Measurements from ENCODE around the gene EPHB3. TPM values are rescaled to one million over a fixed set of nuclear protein-coding genes. Genes with fewer than 3 reads are reported as not detected.

The EPHB3 gene
- total RNA-seq, 1 experiment from 2014 or later: not detected

DNA sequence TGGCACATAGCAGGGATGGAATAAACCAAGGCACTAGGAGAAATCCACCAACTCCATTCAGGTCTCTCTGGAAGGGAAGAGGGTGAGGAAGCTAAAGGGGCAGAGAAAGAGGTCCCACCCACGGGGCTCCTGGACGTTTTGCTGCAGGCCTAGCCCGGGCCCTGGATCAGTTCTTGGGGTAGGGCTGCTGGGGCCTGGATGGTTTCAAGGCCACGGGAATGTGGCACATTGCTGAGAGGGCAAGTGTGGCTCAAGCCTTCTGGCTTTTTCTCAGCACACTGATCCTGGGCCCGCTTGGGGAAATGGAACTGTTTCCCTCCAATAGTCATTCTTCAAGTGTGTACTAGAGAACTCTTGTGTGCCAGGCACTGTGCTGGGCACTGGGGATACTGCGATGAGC is 24.0 kb downstream of the EPHB3 start:
- H2AFZ ChIP-seq (ENCODE audit: low read length): no peak overlapping the region
- no peak overlapping the region for H3K27ac ChIP-seq (ENCODE audit: low read length)
- H3K9me2 ChIP-seq (replicated peaks; ENCODE audit: insufficient read depth, low read length): no peaks in the 10 kb centered on the region
- no peaks in the 10 kb centered on the region for H3K27me3 ChIP-seq (ENCODE audit: low read length)
- no peaks in the 10 kb centered on the region for H3K79me2 ChIP-seq (ENCODE audit: low read length)
- no peak overlapping the region for H3K4me2 ChIP-seq (ENCODE audit: low read depth, low read length, poor library complexity, severe bottlenecking)
- H4K20me1 ChIP-seq (ENCODE audit: insufficient read depth, low read depth, low read length): no peaks in the 10 kb centered on the region
- no peaks in the 10 kb centered on the region for H3K4me1 ChIP-seq (ENCODE audit: low read length)
- no peak for DNase-seq
- no peaks in the 10 kb centered on the region for H3K36me3 ChIP-seq (ENCODE audit: insufficient read depth, low read length)
- H3K9ac ChIP-seq (ENCODE audit: low read length): no peak overlapping the region
- no peak overlapping the region for H3K4me3 ChIP-seq (ENCODE audit: low read length)
- H3K9me3 ChIP-seq (ENCODE audit: low read length): no peaks in the 10 kb centered on the region

DNA sequence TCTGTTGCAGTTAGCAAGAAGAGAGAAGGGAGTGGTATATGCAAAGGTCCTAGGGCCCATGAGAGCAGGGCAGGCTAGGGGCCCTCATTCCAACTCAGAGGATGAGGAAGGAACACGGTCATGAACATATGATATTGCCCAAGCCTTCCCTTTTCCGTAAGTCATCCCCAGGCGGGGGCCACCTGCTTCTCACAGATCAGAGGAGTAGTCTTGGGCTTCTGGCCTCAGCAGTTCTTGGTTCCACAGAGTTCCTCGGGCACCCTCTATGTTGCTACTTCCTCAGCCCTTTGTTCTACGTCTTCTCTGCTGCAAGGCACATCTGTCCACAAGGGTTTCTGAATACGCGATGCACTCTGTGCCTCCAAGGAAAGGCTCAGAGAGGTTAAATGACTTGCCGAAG is 25.3 kb downstream of the EPHB3 start:
- Histone ChIP-seq H3K79me2 (ENCODE audit: low read length) (no peaks in the 10 kb centered on the region), H3K4me2 (ENCODE audit: low read depth, low read length, poor library complexity, severe bottlenecking) (no peak overlapping the region), H4K20me1 (ENCODE audit: insufficient read depth, low read depth, low read length) (no peaks in the 10 kb centered on the region), H3K4me3 (ENCODE audit: low read length) (no peak overlapping the region), H3K27me3 (ENCODE audit: low read length) (no peaks in the 10 kb centered on the region), H3K9me2 (replicated peaks; ENCODE audit: insufficient read depth, low read length) (no peaks in the 10 kb centered on the region), H3K27ac (ENCODE audit: low read length) (no peak overlapping the region), H3K4me1 (ENCODE audit: low read length) (no peaks in the 10 kb centered on the region), H2AFZ (ENCODE audit: low read length) (no peak overlapping the region), H3K9me3 (ENCODE audit: low read length) (no peaks in the 10 kb centered on the region), H3K9ac (ENCODE audit: low read length) (no peak overlapping the region), H3K36me3 (ENCODE audit: insufficient read depth, low read length) (no peaks in the 10 kb centered on the region)
- no peak for DNase-seq

DNA sequence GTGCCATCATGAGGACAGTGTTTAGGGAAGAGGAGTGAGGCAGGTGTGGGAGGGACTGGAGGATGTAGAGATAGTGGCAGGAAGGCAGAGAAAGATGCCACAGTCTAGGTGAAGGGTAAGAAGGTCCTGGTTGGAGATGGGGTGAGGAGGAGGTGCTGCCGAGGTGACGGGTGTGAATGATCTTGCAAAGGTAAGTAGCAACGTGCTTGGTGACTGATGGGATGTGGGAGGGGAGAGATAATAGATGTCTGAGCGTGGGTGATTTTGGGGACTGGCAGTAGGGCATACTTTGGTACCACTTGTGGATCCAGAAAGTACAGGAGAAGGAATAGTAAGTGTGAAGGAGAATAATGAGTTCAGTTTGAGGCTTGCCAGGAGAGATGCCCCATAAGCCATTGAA is 27.2 kb downstream of the EPHB3 start:
- Histone ChIP-seq H3K27ac (ENCODE audit: low read length) (no peak overlapping the region), H3K9me2 (replicated peaks; ENCODE audit: insufficient read depth, low read length) (no peaks in the 10 kb centered on the region), H3K9me3 (ENCODE audit: low read length) (no peaks in the 10 kb centered on the region), H3K79me2 (ENCODE audit: low read length) (no peaks in the 10 kb centered on the region), H3K36me3 (ENCODE audit: insufficient read depth, low read length) (no peaks in the 10 kb centered on the region), H3K4me2 (ENCODE audit: low read depth, low read length, poor library complexity, severe bottlenecking) (no peak overlapping the region), H2AFZ (ENCODE audit: low read length) (no peak overlapping the region), H4K20me1 (ENCODE audit: insufficient read depth, low read depth, low read length) (no peaks in the 10 kb centered on the region), H3K4me3 (ENCODE audit: low read length) (no peak overlapping the region), H3K27me3 (ENCODE audit: low read length) (no peaks in the 10 kb centered on the region), H3K9ac (ENCODE audit: low read length) (no peak overlapping the region), H3K4me1 (ENCODE audit: low read length) (no peaks in the 10 kb centered on the region)
- DNase-seq: no peak

DNA sequence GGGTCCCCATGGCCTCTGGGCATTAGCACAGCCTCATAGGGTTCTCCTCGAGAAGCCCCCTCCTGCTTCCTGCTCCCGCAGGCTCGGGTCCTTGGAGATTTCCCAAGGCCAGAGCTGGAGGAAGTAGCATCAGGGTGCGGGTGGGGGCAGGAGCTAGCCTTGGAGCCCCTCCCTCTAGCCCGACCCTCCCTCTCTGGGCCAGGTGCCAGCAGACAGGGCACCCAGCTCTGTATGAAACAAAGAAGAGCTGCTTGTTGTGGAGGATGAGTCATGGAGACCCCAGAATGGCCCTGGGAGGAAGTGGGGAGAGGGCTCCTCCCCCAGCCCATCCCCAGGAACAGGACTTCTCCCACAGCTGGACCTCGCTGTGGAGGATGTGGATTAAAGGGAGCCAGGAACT is 29.2 kb downstream of the EPHB3 start:
- DNase-seq: no peak
- Histone ChIP-seq H3K27me3 (ENCODE audit: low read length) (no peaks in the 10 kb centered on the region), H3K9me2 (replicated peaks; ENCODE audit: insufficient read depth, low read length) (no peaks in the 10 kb centered on the region), H3K4me3 (ENCODE audit: low read length) (no peak overlapping the region), H3K4me1 (ENCODE audit: low read length) (no peaks in the 10 kb centered on the region), H3K4me2 (ENCODE audit: low read depth, low read length, poor library complexity, severe bottlenecking) (no peak overlapping the region), H4K20me1 (ENCODE audit: insufficient read depth, low read depth, low read length) (no peaks in the 10 kb centered on the region), H2AFZ (ENCODE audit: low read length) (no peak overlapping the region), H3K79me2 (ENCODE audit: low read length) (no peaks in the 10 kb centered on the region), H3K36me3 (ENCODE audit: insufficient read depth, low read length) (no peaks in the 10 kb centered on the region), H3K27ac (ENCODE audit: low read length) (no peak overlapping the region), H3K9me3 (ENCODE audit: low read length) (no peaks in the 10 kb centered on the region), H3K9ac (ENCODE audit: low read length) (no peak overlapping the region)

DNA sequence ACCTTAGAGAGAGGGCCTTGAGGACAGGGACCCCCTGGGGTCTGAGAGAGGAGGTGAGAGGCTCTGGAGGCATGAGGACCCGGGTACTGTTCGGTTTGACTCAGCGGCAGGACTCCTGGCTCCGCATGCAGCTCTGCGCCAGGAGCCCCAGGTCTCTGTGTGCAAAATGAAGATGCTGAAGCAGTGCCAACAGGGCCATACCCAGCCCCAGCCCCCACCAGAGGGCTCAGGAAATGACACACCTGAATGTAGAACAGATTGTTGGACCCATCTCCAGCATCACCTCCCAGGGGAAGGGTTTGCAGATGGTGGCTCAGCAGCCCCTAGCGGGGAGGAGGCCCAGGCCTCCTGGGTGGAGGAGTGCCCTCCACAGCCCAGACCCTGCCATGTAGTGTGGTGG is 30.2 kb downstream of the EPHB3 start:
- peak; percentile 50 for DNase-seq
- H3K27ac ChIP-seq (ENCODE audit: low read length): no peak overlapping the region
- H3K9me2 ChIP-seq (replicated peaks; ENCODE audit: insufficient read depth, low read length): no peaks in the 10 kb centered on the region
- H2AFZ ChIP-seq (ENCODE audit: low read length): no peak overlapping the region
- no peaks in the 10 kb centered on the region for H3K79me2 ChIP-seq (ENCODE audit: low read length)
- H3K9ac ChIP-seq (ENCODE audit: low read length): no peak overlapping the region
- H4K20me1 ChIP-seq (ENCODE audit: insufficient read depth, low read depth, low read length): no peaks in the 10 kb centered on the region
- no peak overlapping the region for H3K4me2 ChIP-seq (ENCODE audit: low read depth, low read length, poor library complexity, severe bottlenecking)
- no peaks in the 10 kb centered on the region for H3K36me3 ChIP-seq (ENCODE audit: insufficient read depth, low read length)
- no peaks in the 10 kb centered on the region for H3K27me3 ChIP-seq (ENCODE audit: low read length)
- no peaks in the 10 kb centered on the region for H3K4me1 ChIP-seq (ENCODE audit: low read length)
- H3K4me3 ChIP-seq (ENCODE audit: low read length): no peak overlapping the region
- H3K9me3 ChIP-seq (ENCODE audit: low read length): no peaks in the 10 kb centered on the region

DNA sequence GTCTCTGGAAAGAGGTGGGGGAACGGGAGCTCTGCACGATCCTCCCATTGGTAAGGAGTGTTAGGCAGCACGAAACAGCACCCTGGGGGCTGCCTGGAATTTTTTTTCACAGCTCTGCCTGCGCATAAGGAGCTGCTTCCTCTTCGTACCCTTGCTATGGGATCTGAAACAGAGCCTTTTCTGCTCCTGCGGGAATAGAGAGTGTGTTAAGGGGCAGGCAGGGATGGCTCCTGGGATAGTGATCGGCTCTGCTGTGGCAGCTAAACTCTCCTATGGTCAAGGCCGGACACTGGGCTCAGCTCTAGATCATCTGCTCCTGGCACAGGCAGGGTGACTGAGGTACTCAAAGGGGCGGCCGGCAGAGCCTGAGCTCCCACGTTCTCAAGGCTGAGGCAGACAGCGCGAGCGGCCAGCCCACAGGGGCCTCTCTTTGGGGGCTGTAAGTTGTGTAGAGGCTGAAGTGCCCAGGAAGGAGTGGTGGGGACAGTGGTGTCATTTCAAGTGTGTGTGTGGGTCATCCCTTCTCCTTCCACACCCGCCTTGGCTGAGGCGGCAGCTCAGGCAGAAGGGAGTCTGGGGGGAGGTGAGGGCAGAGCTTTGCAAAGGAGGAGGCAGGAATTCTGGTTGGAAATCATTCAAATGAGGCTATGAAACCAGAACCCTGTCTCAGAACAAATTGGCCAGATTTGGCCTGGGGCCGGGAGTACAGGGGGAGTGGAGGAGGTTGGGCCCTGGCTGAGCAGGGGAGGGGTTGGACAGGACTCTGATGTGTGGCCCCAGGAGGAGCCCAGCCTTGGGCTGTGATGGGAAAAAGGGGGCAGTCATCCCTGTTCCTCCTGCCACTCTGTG is 31.0 kb downstream of the EPHB3 start:
- Histone ChIP-seq H2AFZ (ENCODE audit: low read length) (no peak overlapping the region), H3K27me3 (ENCODE audit: low read length) (no peaks in the 10 kb centered on the region), H3K9me2 (replicated peaks; ENCODE audit: insufficient read depth, low read length) (no peaks in the 10 kb centered on the region), H3K79me2 (ENCODE audit: low read length) (no peaks in the 10 kb centered on the region), H3K4me1 (ENCODE audit: low read length) (no peaks in the 10 kb centered on the region), H3K4me3 (ENCODE audit: low read length) (no peak overlapping the region), H3K9ac (ENCODE audit: low read length) (no peak overlapping the region), H3K36me3 (ENCODE audit: insufficient read depth, low read length) (no peaks in the 10 kb centered on the region), H4K20me1 (ENCODE audit: insufficient read depth, low read depth, low read length) (no peaks in the 10 kb centered on the region), H3K4me2 (ENCODE audit: low read depth, low read length, poor library complexity, severe bottlenecking) (no peak overlapping the region), H3K27ac (ENCODE audit: low read length) (no peak overlapping the region), H3K9me3 (ENCODE audit: low read length) (no peaks in the 10 kb centered on the region)
- DNase-seq: no peak

DNA sequence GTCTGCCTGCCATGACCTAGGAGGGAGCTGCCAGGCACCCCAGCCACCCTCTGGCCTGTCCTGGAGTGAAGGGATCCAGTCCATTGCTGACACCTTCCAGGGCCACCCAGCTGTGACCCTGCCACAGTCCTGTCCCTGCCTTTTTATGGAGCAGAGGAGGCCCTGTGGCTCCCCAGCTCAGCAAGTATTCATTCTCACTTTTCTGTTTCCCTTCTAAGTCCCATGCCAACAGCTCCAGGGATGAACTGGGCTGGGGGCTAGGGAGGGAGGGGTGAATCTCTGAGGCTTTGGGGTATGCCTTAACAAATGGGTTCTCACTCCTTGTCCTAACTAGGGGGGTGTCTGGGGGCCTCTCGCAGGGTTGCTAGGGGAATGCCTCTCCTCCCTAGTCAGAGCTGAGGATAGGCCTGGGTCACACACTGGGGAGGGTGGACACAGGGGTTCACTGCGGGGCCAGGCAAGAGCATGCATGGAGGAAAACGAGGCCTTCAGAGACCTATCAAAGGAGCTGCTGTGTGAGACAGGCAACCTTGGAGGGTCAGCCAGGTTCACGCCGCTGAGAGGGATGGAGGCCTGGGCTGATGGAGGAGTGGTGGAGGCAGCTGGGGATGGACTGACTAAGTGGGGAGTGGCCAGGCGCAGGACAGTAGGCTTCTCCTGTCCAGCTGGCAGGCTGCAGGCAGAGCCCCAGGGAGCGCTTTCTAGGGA is 31.8 kb downstream of the EPHB3 start:
- H3K36me3 ChIP-seq (ENCODE audit: insufficient read depth, low read length): no peaks in the 10 kb centered on the region
- no peaks in the 10 kb centered on the region for H3K4me1 ChIP-seq (ENCODE audit: low read length)
- H3K79me2 ChIP-seq (ENCODE audit: low read length): no peaks in the 10 kb centered on the region
- H3K27me3 ChIP-seq (ENCODE audit: low read length): no peaks in the 10 kb centered on the region
- no peaks in the 10 kb centered on the region for H4K20me1 ChIP-seq (ENCODE audit: insufficient read depth, low read depth, low read length)
- H3K9me3 ChIP-seq (ENCODE audit: low read length): no peaks in the 10 kb centered on the region
- H3K27ac ChIP-seq (ENCODE audit: low read length): no peak overlapping the region
- no peak overlapping the region for H3K9ac ChIP-seq (ENCODE audit: low read length)
- no peak for DNase-seq
- no peak overlapping the region for H3K4me3 ChIP-seq (ENCODE audit: low read length)
- no peak overlapping the region for H3K4me2 ChIP-seq (ENCODE audit: low read depth, low read length, poor library complexity, severe bottlenecking)
- H2AFZ ChIP-seq (ENCODE audit: low read length): no peak overlapping the region
- no peaks in the 10 kb centered on the region for H3K9me2 ChIP-seq (replicated peaks; ENCODE audit: insufficient read depth, low read length)

DNA sequence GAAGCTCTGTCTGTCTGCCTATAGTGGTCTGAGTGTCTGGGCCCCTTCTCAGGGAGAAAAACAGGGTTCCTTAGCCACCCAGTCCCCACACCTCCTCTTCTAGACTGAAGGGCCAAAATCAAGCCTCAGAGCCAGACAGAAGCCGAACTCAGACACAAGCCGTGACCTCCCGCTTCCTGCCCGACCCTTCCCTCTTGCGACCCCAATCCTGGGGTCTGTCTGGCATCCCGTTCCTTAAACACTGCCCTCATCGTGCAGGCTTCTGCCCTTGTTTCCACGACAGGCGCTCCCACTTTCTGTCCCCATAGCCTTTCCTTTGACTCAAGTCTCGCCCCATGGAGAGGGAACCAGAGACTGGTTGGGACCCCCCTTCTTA is 32.3 kb downstream of the EPHB3 start:
- H3K4me3 ChIP-seq (ENCODE audit: low read length): no peak overlapping the region
- H2AFZ ChIP-seq (ENCODE audit: low read length): no peak overlapping the region
- H3K27ac ChIP-seq (ENCODE audit: low read length): no peak overlapping the region
- H3K79me2 ChIP-seq (ENCODE audit: low read length): no peaks in the 10 kb centered on the region
- no peaks in the 10 kb centered on the region for H3K27me3 ChIP-seq (ENCODE audit: low read length)
- H3K9ac ChIP-seq (ENCODE audit: low read length): no peak overlapping the region
- H3K36me3 ChIP-seq (ENCODE audit: insufficient read depth, low read length): no peaks in the 10 kb centered on the region
- H3K9me3 ChIP-seq (ENCODE audit: low read length): no peaks in the 10 kb centered on the region
- no peaks in the 10 kb centered on the region for H3K9me2 ChIP-seq (replicated peaks; ENCODE audit: insufficient read depth, low read length)
- no peak overlapping the region for H3K4me2 ChIP-seq (ENCODE audit: low read depth, low read length, poor library complexity, severe bottlenecking)
- H3K4me1 ChIP-seq (ENCODE audit: low read length): no peaks in the 10 kb centered on the region
- DNase-seq: no peak
- H4K20me1 ChIP-seq (ENCODE audit: insufficient read depth, low read depth, low read length): no peaks in the 10 kb centered on the region
